ENCODE data around the gene ZSWIM8. TPM values are rescaled to one million over a fixed set of nuclear protein-coding genes. Genes with fewer than 3 reads are reported as not detected.

Gene ZSWIM8
- total and polyA plus RNA-seq, 8 donors, result 43.4 to 325 (median 79.6) TPM

GRCh38 chr10:73750819-73751218, 34.6 kb upstream of the ZSWIM8 start:
- Histone ChIP-seq H3K4me1 (peaks cover under 1 to 48% (median 39%) of the 10 kb centered on the region in 4 donors), H3K27me3 (no peaks in the 10 kb centered on the region), H3K4me3 (no peak overlapping the region), H3K36me3 (peaks cover 59 to 97% (median 95%) of the 10 kb centered on the region in 4 donors), H3K27ac (no peak overlapping the region), H3K9me3 (no peaks in the 10 kb centered on the region)
- WGBS, 5 donors, result 71 to 100% (median 90%) methylated on average over 1 of the region's 1 CpG
- TF ChIP-seq POLR2AphosphoS5 (IDR thresholded peaks at IDR 0.05) (no peak), EP300 (IDR thresholded peaks at IDR 0.05) (no peak), POLR2A (IDR thresholded peaks at IDR 0.05) (no peak)
- TF ChIP-seq, protein P1, sequence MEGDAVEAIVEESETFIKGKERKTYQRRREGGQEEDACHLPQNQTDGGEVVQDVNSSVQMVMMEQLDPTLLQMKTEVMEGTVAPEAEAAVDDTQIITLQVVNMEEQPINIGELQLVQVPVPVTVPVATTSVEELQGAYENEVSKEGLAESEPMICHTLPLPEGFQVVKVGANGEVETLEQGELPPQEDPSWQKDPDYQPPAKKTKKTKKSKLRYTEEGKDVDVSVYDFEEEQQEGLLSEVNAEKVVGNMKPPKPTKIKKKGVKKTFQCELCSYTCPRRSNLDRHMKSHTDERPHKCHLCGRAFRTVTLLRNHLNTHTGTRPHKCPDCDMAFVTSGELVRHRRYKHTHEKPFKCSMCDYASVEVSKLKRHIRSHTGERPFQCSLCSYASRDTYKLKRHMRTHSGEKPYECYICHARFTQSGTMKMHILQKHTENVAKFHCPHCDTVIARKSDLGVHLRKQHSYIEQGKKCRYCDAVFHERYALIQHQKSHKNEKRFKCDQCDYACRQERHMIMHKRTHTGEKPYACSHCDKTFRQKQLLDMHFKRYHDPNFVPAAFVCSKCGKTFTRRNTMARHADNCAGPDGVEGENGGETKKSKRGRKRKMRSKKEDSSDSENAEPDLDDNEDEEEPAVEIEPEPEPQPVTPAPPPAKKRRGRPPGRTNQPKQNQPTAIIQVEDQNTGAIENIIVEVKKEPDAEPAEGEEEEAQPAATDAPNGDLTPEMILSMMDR (IDR thresholded peaks at IDR 0.05), result no peak
- DNase-seq, result no peak
- intact Hi-C loops (cut with DNase I; ENCODE audit: low total_unique reads), result no loop called here

DNA sequence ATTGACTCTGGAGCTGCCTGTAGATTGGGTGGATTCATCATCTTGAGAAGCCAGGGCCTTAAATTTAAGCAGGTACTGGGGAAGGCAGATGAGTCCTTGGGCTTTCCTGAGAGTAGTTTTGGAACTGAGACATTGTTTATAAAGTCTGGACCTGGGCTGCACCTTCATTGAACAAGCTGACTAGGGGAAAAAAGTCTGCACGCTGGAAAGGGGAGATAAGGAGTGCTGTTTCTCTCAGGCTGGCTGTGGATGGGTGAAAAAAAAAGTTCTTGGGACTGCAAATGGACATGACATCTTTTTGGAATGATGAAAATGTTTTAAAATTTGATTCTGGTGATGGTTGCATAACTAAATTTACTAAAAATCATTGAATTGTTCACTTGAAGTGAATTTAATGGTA, 29.2 kb upstream of the ZSWIM8 start:
- Histone ChIP-seq H3K4me3 (no peak overlapping the region), H3K9me3 (no peaks in the 10 kb centered on the region), H3K36me3 (peaks cover 44 to 85% (median 80%) of the 10 kb centered on the region in 4 donors), H3K4me1 (peaks cover 0 to 16% (median 1%) of the 10 kb centered on the region in 4 donors), H3K27me3 (no peaks in the 10 kb centered on the region), H3K27ac (no peak overlapping the region)
- TF ChIP-seq POLR2A (IDR thresholded peaks at IDR 0.05), result no peak
- no peak for TF ChIP-seq EP300 (IDR thresholded peaks at IDR 0.05)
- no peak for TF ChIP-seq POLR2AphosphoS5 (IDR thresholded peaks at IDR 0.05)
- TF ChIP-seq, protein P1 (IDR thresholded peaks at IDR 0.05), result no peak
- WGBS, 5 donors, result 28 to 56% (median 47%) methylated on average over 1 of the region's 1 CpG
- intact Hi-C loops (cut with DNase I; ENCODE audit: low total_unique reads), result no loop called here
- no peak for DNase-seq

- Histone ChIP-seq H3K4me3 (no peak overlapping the region), H3K27ac (peak overlapping the region in 1 of 5 donors; percentile 5), H3K36me3 (peaks cover 48 to 85% (median 80%) of the 10 kb centered on the region in 4 donors), H3K4me1 (peaks cover 0 to 12% (median 0%) of the 10 kb centered on the region in 4 donors), H3K27me3 (no peaks in the 10 kb centered on the region), H3K9me3 (no peaks in the 10 kb centered on the region)
- TF ChIP-seq EP300 (IDR thresholded peaks at IDR 0.05), result no peak
- TF ChIP-seq, protein P1 (IDR thresholded peaks at IDR 0.05), result no peak
- TF ChIP-seq POLR2A (IDR thresholded peaks at IDR 0.05), result no peak
- TF ChIP-seq POLR2AphosphoS5 (IDR thresholded peaks at IDR 0.05), result no peak
- intact Hi-C loops (cut with DNase I; ENCODE audit: low total_unique reads), result no loop called here
- WGBS, 5 donors, result 81 to 86% (median 83%) methylated on average over 9 of the region's 9 CpGs
- no peak for DNase-seq
Observed at GRCh38 chr10:73758704-73759511, 26.5 kb upstream of the ZSWIM8 start.

DNA sequence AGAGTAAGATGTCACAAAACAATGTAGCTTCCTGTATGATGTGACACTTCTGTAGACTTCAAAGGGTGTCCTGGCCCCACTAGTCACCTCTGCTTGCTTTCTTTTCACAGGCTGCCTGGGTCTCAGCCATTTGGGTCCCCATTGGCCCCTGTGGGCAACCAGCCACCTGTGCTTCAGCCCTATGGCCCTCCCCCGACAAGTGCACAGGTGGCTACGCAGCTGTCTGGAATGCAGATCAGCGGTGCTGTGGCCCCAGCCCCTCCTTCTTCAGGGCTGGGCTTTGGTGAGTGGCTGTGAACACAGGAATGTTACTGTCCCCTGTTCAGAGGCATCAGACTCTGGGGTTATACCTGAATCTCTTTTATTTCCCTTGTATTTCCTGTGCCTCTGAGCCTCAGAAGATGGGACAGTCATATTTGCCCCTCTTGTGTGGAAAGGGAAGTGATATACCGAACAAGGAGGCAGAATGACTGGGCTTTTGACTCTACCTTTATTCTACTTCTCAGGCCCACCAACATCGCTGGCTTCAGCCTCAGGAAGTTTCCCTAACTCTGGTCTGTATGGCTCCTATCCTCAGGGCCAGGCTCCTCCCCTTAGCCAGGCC, 25.8 kb upstream of the ZSWIM8 start:
- 52 to 78% (median 61%) methylated on average over 5 of the region's 5 CpGs for WGBS, 5 donors
- Histone ChIP-seq H3K4me3 (no peak overlapping the region), H3K27me3 (no peaks in the 10 kb centered on the region), H3K4me1 (peaks cover 0 to 12% (median 0%) of the 10 kb centered on the region in 4 donors), H3K27ac (peak overlapping the region in 1 of 5 donors; percentile 5), H3K9me3 (no peaks in the 10 kb centered on the region), H3K36me3 (peaks cover 50 to 85% (median 80%) of the 10 kb centered on the region in 4 donors)
- intact Hi-C loops (cut with DNase I; ENCODE audit: low total_unique reads), result no loop called here
- peak; percentile 36 to 67 for DNase-seq
- TF ChIP-seq POLR2AphosphoS5 (IDR thresholded peaks at IDR 0.05), result no peak

All from stomach (tissue), 9 donors.